IMR-90 (cell line): Measurements from ENCODE around the gene MICALL2.

Experiments used
- CEBPB ChIP-seq: IDR thresholded peaks from 2 replicates; pipeline ENCODE4 v1.6.1; 2012; ENCODE audit warnings: low read depth, low read length, improper control_type of control experiment
- CHD1 ChIP-seq: IDR thresholded peaks from 2 replicates; pipeline ENCODE4 v1.6.1; 2012; ENCODE audit warnings: low read depth, low read length, improper control_type of control experiment
- FOS ChIP-seq: fragments of 150-350 bp; IDR thresholded peaks from 2 replicates; pipeline ENCODE4 v1.6.1; 2016; ENCODE audit warnings: low read depth, low read length
- MAFK ChIP-seq: IDR thresholded peaks from 2 replicates; pipeline ENCODE4 v1.6.1; 2012; ENCODE audit warnings: low read depth, low read length, improper control_type of control experiment
- POLR2A ChIP-seq: IDR thresholded peaks from 2 replicates; pipeline ENCODE4 v1.6.1; 2012; ENCODE audit warnings: mild to moderate bottlenecking, low read depth, low read length
- RAD21 ChIP-seq: IDR thresholded peaks from 2 replicates; pipeline ENCODE4 v1.6.1; 2012; ENCODE audit warnings: low read length, improper control_type of control experiment
- RFX5 ChIP-seq: IDR thresholded peaks from 2 replicates; pipeline ENCODE4 v1.8.0; 2012; ENCODE audit warnings: low read depth, mild to moderate bottlenecking, low read length, moderate library complexity
- USF2 ChIP-seq: fragments of 150-350 bp; IDR thresholded peaks from 2 replicates; pipeline ENCODE4 v1.6.1; 2017; ENCODE audit warnings: mild to moderate bottlenecking, antibody characterized with exemption, low read length, low read depth
- TF ChIP-seq, protein P1 (sequence below): conservative IDR thresholded peaks from 2 replicates; pipeline ENCODE4 v1.5.1; 2012; ENCODE audit warnings: mild to moderate bottlenecking, low read depth, low read length, improper control_type of control experiment
- TF ChIP-seq, protein P2 (sequence below): fragments of 150-350 bp; IDR thresholded peaks from 2 replicates; pipeline ENCODE4 v1.6.1; 2016; ENCODE audit warnings: low read depth, mild to moderate bottlenecking, low read length, moderate library complexity, borderline replicate concordance

GRCh38 chr7:1452205-1452604 is 7.1 kb downstream of the MICALL2 start:
- TF ChIP-seq POLR2A: no peak
- TF ChIP-seq RFX5: no peak
- TF ChIP-seq CEBPB: no peak
- TF ChIP-seq, protein P1, sequence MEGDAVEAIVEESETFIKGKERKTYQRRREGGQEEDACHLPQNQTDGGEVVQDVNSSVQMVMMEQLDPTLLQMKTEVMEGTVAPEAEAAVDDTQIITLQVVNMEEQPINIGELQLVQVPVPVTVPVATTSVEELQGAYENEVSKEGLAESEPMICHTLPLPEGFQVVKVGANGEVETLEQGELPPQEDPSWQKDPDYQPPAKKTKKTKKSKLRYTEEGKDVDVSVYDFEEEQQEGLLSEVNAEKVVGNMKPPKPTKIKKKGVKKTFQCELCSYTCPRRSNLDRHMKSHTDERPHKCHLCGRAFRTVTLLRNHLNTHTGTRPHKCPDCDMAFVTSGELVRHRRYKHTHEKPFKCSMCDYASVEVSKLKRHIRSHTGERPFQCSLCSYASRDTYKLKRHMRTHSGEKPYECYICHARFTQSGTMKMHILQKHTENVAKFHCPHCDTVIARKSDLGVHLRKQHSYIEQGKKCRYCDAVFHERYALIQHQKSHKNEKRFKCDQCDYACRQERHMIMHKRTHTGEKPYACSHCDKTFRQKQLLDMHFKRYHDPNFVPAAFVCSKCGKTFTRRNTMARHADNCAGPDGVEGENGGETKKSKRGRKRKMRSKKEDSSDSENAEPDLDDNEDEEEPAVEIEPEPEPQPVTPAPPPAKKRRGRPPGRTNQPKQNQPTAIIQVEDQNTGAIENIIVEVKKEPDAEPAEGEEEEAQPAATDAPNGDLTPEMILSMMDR: no peak
- no peak for TF ChIP-seq CHD1
- TF ChIP-seq MAFK: no peak
- TF ChIP-seq RAD21: no peak
- TF ChIP-seq, protein P2, sequence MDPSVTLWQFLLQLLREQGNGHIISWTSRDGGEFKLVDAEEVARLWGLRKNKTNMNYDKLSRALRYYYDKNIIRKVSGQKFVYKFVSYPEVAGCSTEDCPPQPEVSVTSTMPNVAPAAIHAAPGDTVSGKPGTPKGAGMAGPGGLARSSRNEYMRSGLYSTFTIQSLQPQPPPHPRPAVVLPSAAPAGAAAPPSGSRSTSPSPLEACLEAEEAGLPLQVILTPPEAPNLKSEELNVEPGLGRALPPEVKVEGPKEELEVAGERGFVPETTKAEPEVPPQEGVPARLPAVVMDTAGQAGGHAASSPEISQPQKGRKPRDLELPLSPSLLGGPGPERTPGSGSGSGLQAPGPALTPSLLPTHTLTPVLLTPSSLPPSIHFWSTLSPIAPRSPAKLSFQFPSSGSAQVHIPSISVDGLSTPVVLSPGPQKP: no peak
- no peak for TF ChIP-seq USF2
- no peak for TF ChIP-seq FOS
